GM19455 (cell line): ENCODE measurements around the gene PDCL3.

Experiments
- ATAC-seq: cut with Tn5 transposase; IDR thresholded peaks from one replicate; pipeline ENCODE4 v1.9.1; 2021; ENCODE audit not compliant: unreplicated experiment

The PDCL3 gene

DNA sequence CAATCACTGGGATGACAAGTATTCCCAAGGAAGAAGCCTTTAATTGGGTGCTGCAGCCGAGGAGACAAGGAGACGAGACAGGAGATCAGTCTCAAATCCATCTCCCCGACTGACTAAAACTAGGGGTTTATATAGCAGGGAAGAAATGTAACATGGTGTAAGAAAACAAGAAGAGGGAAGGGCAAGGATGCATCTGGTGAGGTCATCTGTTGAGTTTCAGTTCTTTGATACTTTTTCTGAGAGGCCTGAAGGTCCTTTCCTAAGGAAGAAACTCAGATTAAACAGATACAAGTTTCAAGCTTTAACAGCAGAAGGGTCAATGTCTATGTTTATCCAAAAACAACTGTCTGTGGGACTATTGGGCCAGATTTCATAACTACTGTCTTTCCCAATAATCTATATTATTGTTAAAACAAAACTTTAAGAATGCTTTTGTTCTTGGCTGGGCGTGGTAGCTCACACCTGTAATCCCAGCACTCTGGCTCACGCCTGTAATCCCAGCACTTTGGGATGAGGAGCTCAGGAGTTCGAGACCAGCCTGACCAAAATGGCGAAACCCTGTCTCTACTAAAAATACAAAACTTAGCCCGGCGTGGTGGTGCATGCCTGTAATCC, 2.5 kb upstream of the PDCL3 start:
- ATAC-seq, result no peak

DNA sequence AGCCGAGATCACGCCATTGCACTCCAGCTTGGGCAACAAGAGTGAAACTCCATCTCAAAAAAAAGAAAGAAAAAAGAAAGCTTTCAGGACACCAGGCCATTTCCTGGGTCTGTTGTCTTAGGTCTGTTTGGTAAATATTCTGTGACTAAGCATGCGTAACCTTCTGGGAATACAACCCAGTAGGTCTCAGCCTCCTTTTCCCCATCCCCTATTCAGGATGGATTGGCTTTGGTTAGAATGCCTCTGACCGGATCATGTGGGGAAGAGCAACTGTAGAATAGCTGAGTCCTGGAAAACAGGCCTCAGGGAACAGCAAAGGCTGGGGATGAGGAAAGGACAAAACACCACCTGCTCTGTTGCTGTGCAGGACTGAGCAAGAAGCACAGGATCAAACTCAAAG, 1.6 kb upstream of the PDCL3 start:
- no peak for ATAC-seq

DNA sequence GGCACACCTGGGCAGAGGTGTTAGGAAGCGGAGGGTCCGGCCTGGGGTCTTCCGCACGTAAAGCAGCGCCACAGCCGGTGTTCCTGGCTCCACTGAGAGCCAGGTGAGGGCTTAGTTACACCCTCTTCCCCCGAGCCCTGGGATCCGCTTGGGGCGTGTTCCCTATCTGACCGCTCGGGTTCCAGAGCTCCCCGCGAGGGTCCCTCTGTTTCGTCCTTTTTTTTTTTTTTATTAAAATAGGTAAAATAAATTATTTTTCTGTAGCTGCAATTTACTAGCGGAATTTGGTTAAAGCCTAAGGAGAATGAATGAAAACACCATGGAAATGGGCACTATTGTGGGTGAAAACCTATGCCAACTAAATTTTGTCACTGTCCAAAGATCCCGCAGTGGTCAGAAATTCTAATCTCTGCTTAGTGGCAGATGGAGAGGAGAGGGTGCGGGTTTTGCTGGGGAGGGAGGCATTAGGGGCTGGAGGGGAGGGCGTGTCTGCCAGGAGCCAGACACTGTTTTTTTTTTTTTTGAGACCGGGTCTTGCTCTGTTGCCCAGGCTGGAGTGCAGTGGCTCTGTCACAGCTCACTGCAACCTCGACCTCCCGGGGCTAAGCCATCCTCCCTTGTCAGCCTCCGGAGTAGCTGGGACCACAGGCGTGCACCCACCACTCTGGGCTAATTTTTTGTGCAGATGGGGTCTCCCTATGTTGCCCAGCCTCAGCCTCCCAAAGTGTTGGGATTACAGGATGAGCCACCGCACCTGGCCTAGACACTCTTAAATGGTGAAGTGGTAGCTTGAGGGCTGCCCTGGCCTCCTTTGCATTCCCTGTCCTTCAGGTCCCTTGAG, 834 bp downstream of the PDCL3 start:
- peak; percentile 15 for ATAC-seq

DNA sequence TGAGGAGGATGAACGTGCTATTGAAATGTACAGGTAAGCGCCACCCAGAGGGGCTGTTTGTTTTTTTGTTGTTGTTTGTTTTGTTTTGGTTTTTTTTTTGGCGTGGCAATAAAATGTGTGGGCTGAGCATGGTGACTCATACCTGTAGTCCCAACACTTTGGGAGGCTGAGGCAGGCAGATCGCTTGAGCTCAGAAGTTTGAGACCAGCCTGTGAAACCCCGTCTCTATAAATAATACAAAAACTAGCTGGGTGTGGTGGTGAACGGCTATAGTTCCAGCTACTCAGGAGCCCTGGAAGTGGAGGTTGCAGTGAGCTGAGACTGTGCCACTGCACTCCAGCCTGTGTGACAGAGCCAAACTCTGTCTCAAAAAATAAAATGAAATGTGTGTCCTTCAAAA, 6.2 kb downstream of the PDCL3 start:
- ATAC-seq, result no peak

DNA sequence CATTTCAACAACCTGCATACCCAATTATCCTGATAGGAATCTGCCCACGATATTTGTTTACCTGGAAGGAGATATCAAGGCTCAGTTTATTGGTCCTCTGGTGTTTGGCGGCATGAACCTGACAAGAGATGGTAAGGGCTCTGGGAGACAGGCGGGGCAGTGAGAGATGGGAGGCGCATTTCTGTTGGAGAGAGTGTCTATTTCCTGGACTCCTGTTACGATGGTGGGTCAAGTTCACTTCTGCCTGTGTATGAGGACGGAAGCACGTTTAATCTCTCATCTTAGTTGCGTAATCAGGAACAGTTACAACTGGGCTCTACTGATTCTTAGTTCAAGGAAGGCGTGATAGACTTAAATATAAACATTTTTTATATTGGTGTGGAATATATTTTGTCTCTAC, 8.9 kb downstream of the PDCL3 start:
- ATAC-seq, result no peak

DNA sequence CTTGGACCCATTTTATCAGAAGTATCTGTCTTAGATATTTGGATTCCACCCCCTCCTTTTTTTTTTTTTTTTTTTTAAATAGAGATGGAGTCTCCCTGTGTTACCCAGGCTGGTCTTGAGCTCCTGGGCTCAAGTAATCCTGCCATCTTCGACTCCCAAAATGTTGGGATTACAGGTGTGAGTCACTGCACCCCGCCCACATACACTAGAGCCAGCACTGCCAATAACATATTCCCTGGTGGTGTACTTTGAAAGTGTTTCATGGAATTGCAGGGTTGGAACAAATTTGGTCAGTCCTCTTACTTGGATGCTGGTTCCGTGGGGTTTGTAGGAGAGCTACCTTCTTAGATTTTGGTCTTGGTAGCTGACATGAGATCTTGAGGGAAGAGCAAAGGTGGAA, 15.0 kb downstream of the PDCL3 start:
- no peak for ATAC-seq

DNA sequence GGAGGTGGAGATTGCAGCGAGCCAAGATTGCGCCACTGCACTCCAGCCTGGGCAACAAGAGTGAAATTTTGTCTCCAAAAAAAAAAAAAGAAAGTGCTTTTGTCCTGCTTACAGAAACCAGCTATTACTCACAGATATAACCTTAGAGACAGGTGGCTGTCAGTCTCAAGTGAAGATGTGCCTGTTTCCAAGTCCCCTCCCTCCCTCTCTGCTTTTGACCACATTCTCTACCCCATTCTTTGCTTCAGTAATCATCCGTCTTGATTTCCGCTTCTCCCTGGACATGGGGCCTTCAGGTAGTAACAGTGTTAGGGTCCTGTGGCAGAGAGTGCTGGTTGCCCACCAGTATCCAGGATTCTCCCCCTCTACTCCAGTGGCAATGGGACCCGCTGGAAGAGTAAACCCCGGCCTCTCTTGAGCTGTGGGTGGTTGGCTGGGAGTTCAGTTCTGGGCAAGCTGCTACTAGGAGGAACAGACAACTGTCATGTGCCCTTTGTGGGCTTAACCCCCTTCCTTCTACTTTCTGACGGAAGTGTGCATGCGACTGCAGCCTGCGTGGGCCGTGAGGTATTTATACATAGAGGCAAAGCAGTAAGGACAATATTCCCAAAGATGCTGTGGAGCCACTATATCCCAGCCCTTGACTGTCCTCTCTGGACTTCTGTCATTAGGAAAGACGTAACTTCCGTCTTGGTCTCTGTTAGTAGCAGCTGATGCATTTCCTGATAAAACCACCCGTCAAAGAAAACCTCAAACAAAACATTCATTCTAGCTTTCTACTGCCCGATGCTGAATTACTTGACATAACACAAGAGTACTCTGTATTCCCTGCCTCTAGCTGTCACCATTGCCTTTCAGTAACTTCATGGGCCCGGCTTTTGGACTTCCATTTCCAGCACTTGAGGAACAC, 17.8 kb downstream of the PDCL3 start:
- peak; percentile 77 for ATAC-seq

DNA sequence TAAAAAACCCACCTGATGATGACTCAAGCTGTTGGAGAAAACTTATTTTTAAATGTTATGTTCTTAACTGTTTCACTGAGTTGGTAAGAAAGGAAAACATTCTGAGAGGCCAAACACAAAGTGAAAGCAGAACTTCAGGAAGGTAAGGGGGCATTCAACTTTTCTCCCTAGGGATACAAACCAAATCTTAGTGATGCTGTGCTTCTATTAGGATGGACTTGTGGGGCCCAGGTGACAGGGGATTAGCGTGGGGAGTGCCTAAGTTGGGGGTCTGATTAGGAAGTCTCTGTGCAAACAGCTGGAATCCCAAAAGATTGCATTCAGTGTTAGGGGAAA, 18.5 kb downstream of the PDCL3 start:
- ATAC-seq, result no peak

DNA sequence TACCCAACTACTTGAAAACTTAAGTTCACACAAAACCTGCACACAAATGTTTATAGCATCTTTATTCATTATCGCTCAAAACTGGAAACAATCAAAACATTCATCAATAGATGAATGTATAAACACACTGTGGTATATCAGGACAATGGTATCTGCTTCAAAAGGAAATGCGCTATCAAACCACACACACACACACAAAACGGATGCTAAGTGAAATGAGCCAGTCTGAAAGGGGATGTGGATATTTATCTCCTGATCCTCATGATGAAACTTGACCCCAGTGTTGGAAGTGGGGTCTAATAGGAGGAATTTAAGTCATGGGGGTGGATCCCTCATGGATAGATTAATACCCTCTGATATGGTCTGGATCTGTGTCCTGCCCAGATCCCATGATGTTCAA, 22.0 kb downstream of the PDCL3 start:
- ATAC-seq, result no peak

DNA sequence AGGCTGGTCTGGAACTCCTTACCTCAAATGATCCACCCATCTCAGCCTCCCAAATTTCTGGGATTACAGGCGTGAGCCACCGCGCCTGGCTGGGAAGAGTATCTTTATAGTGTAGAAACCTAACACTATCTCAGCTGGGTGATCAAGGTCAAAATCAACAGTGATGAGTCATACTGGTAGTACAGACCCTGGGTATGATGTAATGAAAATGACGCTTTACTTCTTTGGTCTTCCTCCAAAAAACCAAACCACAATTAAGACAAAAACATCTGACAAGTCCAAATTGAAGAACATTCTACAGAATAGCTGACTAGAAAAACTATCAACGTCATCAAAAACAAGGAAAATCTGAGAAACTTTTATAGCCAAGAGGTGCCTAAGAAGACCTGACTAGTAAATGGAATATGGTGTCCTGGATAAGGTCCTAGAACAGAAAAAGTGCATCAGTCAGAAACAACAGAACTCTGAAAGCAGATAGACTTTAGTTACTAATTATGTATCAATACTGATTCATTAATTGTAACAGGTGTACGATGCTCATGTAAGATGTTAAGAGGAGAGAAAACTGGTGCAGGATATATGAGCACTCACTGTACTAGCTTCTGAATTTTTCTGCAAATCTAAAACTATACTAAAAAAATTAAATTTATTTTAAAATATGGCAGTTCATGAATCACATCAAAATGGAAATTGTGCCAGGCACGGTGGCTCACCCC, 25.4 kb downstream of the PDCL3 start:
- ATAC-seq, result no peak

DNA sequence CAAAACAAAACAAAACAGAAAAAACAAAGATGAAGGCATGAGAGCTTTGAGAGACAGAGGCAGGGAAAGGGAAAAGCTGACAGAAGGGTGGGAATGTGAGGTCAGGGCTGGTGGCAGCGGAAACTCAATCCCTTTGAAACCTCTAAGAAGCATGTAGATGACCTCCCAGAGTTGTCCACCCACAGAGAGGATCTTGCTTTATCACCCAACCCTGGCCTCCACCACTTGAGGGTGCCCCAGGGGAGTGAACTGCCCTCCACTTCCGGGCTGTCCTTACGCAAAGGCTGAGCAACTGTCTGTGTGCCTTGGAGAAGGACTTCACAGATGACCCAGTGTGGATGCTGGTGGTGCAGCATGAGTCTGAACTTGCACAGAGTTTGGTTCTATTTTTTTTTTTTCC, 26.7 kb downstream of the PDCL3 start:
- ATAC-seq, result no peak

DNA sequence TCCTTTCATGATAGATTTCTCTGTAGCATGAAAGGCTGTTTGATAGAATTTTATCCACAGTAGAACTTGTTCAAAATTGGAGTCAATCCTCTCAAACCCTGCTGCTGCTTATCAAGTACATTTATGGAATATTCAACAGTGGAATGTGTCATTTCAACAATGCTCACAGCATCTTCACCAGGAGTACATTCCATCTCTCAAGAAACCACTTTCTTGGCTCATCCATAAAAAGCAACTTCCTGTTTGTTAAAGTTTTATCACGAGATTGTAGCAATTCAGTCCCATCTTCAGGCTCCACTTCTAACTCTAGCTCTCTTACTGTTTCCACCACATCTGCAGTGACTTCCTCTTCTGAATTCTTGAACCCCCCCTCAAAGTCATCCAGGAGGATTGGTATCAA, 29.4 kb downstream of the PDCL3 start:
- ATAC-seq, result no peak

DNA sequence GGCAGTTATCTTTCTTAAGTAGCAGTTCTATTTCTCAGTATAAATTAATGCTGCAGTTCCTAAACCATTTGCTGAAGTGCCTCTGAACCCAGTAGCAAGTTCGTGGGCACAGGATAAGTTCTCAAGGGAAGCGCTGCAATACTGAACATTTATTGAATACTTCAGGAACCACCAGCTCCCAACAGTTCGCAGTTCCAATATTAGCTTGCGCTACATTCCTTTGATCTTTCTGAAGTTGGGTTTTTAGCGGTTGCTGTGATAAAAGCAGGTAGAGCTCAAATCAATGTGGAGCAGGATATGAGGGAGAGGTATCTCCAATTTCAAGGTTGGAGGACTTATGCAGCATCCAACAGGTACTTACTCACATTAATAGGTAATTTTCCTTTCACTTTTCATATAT, 33.7 kb downstream of the PDCL3 start:
- no peak for ATAC-seq

DNA sequence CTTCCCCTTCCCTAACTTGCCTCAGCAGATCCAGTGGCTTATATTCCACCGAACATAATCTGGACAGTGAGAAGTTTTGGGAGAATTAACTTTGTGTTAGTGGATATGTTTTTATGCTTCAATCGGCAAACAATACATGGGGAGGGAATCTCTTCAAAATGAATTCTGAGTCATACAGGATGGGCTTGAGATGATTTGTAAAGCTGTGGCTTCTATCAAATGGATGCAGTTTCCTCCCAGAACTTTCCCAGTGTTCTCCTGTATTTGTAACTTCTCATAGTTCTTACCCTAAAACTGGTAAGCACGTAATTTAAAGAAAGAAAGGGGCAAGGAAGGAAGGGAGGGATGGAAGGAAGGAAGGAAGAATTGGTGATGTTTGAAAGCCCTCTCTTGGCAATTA, 36.8 kb downstream of the PDCL3 start:
- no peak for ATAC-seq

DNA sequence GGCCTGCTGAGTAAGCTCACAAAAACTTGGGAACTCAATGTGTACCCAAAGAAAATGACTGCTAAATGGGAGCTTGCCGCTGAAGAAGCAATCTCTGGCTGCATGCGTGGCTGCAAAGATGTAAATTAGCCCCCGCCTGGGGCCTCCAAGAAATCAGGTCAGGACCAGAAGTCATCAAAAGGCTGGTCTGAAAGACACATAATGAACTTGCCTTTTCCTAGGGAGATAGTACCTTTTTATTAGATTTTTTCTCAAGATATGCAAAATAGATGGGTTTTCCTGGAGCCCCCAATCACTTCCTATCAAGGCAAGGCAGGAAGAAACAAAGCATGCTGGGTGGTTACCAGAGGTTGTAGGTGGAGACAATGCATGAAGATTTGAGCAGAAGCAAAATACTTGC, 38.9 kb downstream of the PDCL3 start:
- ATAC-seq, result no peak

DNA sequence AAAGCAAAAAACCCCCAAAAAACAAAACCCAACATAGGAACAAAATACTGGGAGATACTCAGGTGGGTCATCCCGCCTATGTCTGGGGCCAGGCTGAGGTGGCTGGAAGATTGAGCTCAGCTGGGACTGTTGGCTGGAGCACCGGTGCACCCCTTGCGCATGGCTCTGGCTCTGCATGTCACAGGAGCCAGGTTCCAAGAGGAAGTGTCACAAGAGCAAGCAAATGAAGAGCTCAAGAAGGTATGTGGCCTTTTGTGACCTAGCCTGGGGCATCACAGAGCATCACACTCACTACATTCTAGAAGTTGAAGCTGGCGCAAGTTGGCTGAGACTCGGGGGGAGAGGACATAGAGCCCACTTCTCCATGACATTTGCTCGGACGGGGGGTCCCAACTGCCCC, 40.6 kb downstream of the PDCL3 start:
- no peak for ATAC-seq

DNA sequence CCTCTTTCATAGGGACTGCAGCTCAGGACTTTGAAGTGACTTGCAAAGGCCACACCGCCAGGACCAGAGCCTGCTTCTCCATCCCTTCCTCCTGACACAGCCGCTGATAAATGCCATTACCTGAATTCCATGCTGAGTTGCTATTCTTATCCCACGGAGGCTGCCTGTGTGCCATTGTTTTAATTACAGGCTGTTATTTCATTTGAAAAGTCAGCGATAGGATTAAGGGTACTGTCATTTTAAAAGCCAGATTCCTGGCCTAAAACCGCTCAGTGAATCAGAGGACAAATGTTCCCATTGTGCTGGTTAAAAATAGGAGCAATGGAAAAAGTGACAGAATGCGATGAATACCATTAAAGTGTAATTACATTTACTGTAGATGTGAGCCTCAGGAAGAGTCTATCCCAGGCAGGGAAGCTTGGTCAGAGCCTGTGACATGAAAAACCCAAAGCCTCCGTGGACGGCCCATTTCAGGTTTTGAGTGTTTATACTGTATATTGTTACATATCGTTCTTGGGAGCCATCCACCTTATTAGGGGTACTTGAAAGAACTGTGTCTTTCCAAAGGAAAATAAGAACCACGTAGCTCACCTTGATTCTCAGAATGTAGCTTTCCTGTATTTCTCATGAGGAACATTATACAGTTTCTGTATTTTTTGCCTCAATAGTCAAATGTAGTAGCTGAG, 41.3 kb downstream of the PDCL3 start:
- ATAC-seq, result no peak

DNA sequence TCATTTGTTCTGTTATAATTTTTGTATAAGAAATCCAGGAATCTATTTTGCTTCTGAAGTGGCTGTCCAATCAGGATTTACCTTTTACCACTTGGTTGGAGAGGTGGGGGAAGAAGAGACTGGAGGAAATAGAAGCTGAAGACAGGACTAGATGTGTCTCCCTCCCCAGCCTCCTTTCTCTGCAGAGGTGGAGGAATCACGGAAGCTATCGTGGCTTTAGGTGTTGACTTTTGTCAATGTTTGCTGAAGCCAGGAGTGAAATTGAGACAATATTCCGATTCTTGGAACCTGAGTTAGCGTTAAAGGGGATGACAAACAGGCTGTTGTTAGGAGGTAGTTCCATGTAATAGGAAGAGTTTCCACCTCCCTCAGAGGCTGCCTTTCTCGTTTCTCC, 43.5 kb downstream of the PDCL3 start:
- ATAC-seq, result no peak

DNA sequence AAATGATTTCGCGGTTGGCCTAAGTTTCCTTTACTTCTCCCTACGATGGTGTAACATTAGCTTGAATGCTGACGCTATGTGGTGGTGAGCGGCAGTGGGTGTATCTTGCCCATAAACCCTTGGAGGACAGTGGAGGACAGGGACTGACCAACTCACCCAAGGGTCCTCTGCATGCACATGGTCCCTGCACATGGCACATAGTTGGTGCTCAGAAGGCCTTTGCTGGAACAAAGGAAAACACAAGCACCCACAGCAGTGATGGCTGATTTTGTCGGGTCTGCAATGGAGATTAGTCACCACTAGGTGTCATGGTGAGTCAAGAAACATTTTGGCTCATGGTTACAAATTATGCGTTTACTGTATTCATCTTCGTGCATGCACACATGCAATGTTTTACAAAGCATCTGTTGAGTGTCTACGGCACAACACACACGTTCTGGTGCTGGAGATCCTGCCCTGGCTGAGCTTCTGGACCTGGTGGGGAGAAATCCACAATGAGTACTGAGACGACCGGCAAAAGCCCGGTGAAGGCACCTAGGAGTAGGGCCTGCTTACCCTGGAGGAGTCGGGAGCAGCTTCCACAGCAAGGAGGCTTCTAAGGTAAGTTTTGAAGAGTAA, 44.0 kb downstream of the PDCL3 start:
- ATAC-seq, result no peak

DNA sequence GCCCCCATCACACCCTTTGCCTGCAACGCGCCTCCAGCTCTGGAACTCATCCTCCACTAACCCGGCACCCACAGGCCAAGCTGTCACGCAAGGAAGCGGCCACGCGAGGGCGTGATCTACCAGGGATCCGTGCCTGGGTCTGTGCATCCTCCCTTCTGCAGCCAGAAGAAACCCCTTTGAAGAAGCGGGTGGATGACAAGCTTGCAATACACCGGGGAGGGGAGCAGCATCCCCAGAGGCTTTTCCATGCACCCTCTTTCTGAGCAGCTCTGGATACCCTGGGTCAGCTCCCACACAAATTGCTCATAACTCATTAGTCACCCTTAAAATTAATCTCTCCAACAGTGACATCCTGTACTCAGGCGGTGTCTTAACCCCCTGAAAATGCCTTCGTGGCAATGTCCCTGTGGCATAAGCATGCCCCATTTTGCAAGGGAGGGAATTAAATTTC, 47.6 kb downstream of the PDCL3 start:
- no peak for ATAC-seq
